OCI-LY7 (cell line): ENCODE measurements around the gene NEDD8.

ENCODE experiments used
- CTCF ChIP-seq: fragments of 200-600 bp; sonication (generic); conservative IDR thresholded peaks from 2 replicates; pipeline ENCODE4 v1.5.1; 2014; ENCODE audit warnings: mild to moderate bottlenecking, antibody characterized with exemption, low read length, moderate library complexity, mixed read lengths
- EZH2phosphoT487 ChIP-seq: fragments of 200-600 bp; sonication (generic); IDR thresholded peaks from 2 replicates; pipeline ENCODE4 v1.6.1; 2018; ENCODE audit warnings: low read depth, borderline replicate concordance, mild to moderate bottlenecking, mixed run types, antibody characterized with exemption, low read length, moderate library complexity, mixed read lengths

DNA sequence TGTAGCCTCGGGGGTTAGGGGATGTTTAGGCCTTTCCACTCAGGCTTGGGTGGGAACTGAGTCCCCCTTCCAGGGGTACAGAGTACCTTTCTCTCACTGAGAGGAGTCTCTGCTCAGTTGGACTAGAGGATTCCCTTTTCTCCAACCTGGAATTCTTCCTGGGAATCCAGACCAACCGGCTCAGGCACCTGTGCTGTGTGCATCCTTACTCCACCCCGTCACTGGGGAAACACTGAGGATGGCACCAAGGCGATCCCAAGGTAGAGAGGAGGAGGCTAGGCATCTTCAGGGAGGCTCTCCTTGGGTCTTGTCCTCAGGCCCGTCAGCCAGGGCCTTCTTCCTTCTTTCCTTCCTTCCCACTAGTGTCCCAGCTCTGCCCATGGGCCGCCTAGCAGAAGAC is 31.7 kb upstream of the NEDD8 start:
- TF ChIP-seq CTCF: no peak
- no peak for TF ChIP-seq EZH2phosphoT487
